HG03280 (cell line): ENCODE results near the gene CADM1.
"Not testable (repeated sequence)": the region's sequence is repeated elsewhere in the genome, so short reads cannot be mapped to it uniquely, and the experiment has no call there.

Experiments used
- ATAC-seq: cut with Tn5 transposase; IDR thresholded peaks from one replicate; pipeline ENCODE4 v1.9.1; 2021; ENCODE audit warnings: mild to moderate bottlenecking, moderate library complexity; ENCODE audit not compliant: unreplicated experiment

CADM1 gene

DNA sequence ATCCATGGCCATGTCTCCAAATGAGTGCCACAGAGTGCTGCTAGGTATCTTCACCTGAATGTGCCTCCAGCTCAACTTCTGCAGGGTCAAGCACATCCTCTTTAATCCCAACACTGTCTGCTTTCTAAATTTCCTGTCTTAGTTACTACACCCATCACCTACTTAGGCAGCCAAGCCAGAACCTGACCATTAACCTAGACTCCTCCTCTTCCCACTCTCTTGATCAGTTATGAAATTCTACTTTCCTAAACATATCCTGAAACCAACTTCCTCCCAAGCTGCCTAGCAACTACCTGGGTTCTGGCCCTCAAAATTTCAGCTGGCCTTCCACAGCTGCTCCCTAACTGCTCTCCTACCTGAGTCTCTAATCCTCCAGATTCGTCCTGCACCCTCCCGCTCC lies 22.7 kb downstream of the CADM1 start:
- ATAC-seq, result no peak

DNA sequence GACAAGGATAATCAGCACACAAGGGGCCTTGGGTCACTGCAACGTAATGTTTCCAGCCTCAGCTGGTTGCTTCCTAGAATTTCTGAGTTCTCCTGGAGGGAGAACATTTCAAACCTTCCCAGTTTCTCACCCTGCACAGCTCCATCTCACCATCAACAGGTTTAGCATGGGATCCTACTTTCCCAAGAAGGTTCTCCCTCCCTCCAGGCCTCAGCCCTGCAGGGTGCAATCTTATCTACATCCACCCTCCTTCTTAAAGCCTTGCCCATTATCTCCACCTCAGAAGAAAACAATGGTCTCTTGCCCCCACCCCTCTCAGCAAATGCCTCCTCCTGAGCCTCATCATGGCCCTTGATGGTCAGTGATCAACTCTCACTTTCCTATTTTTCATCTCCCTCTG lies 23.6 kb downstream of the CADM1 start:
- ATAC-seq, result no peak

DNA sequence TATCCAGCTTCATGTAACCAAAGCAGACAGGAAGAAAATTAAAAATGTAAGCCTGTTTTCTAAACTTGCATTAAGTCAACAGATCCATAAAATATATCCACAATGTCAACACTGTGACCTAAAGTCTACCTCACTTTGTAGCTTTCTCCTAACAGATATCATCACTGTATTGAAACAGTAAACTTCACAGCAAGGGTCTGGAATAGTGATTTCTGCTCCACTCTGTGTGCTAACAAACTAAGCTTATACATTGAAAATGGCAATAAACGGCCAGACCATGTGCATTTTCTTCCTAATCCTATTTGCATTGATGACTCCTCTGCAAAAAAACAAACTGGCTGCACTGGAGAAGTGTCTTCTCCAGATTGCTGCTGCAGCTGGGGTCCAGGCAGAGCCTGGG lies 26.8 kb downstream of the CADM1 start:
- no peak for ATAC-seq

DNA sequence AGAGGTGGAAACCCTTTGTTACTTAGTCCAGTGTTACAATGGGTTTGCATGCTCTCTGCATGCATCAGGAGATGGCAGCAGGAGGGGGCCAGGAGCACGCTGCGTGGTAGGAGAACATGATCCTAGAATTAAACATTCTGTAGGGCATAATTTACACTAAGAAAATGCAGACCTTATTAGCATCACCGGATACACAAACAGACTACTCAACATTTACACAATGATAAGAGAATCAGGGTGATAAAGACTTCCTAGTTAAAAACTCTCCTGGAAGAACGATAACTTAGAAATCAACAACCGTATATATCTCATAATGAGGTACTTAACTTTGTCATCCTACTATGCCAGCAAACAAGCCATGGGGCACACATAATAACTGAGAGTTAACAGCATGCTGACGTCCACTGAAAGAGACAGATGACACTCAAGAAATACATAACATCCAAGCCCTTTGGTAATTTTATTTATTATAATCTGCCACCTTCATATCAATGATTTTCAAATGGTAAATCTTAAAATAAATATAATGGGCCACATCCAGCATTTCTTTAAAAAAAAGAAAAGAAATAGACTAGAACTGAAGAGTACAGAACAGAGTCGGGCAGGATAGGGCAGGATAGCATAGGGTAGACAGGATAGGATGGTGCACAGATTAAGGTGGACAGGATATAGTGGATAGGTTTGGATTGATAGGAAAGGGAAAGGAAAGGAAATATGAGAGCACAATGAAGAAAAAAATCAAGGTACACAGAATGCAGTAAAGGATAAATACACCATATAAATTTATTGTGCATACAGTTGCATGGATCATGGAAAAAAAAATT lies 27.5 kb downstream of the CADM1 start:
- no peak for ATAC-seq

- no peak for ATAC-seq
These were observed 28.7 kb downstream of the CADM1 start for GRCh38 chr11:115475564-115475963.

GRCh38 chr11:115474306-115474705 lies 29.9 kb downstream of the CADM1 start:
- ATAC-seq, result not testable (repeated sequence)

DNA sequence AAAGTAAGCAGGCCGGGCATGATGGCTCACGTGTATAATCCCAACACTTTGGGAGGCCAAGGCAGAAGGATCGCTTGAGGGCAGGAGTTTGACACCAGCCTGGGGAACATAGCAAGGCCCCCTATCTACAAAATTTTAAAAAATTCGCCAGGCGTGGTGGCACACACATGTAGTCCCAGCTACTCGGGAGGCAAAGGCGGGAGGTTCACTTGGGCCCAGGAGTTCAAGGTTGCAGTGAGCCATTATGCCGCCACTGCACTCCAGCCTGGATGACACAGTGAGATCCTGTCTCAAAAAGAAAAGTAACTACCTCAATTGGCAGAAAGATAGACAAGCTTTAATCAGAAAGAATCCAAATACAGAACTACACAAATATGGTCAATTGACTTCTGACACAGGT lies 31.0 kb downstream of the CADM1 start:
- ATAC-seq, result no peak

DNA sequence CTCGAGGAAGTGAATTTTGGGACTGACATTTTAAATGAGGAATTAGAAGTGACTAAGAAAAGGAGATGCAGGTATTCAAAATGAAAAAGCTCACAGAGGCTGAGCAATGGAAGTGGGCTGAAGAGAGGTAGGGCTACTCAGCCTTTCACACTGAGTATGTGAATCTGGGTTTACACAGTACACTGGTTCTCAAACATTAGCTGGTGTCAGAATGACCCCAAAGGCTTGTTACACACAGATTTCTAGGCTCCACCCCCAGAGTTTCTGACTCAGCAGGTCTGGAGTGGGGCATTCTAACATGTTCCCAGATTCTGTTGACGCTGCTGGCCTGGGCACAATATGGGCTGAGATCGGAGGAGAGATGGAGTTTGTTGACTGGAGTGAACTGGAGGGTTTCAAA lies 32.8 kb downstream of the CADM1 start:
- ATAC-seq, result peak; percentile 62

DNA sequence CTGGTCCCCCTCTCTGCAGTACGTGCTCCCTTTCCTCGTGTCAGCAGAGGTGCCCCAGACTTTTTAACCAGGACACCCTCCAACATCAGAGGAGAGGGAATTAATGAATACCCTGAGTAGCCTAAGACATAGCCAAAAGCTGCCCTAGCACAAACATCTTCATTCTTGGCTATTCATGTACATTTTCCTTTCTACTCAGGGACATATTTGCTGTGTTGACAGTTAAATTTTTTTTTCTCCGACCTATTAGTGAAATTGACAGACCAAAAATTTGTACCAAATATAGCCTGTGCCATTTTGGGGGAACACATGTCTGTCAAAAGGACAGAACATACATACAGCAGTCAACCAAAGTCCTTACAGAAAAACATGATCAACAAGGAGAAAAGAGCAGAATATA lies 33.3 kb downstream of the CADM1 start:
- ATAC-seq, result no peak

DNA sequence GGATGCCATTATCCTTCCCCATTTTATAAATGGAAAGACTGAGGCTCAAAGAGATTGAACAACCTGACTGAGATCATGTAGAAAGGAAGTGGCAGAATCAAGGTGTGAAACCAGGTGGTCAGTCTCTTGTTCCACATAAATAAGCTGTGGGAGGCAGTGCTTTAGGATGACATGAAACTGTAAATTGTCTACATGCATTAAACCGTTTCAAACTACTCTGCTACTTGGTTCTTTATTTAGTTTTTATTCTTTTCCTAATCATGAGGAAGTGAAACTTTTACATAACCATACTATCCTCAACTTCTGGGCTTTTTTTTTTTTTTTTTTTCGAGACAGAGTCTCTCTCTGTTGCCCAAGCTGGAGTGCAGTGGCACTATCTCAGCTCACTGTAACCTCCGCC lies 34.9 kb downstream of the CADM1 start:
- peak; percentile 60 for ATAC-seq

DNA sequence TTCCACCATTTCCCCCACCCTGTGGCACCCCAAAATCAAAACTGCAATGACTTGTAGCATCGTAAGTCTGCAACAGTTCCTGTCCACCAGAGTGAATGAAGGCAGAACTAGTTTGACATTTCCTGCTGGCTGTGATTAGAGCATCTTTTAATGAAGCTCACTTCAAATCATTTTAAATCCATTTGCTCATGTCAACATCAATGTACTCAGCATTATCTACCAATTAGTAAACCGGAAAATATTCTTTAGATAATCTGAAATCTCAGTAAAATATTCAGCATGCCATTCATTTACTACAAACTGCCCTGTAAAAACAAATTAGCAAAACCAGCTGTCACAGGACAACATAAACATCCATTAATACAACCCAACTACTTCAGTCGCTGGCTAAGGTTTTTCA lies 38.1 kb downstream of the CADM1 start:
- no peak for ATAC-seq

GRCh38 chr11:115464269-115464668 lies 39.9 kb downstream of the CADM1 start:
- ATAC-seq, result no peak

DNA sequence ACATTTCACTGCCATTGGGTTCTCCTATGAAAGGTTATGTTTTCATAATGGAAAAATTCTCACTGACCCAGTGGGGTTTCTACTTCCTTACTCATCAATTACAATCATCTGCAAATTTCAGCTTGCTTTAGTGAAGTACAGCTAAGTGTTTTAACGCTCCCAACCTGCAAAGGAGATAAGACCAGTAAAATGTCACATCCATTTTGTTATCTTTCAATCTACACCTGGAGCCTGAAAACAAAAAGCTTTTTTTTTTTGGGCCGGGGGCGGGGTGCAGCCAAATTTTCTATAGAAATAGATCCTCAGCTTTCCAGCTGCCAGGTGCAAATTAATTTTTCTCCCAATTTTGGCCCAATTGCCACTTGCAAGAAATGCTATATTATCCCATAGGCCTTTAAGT lies 40.6 kb downstream of the CADM1 start:
- no peak for ATAC-seq

DNA sequence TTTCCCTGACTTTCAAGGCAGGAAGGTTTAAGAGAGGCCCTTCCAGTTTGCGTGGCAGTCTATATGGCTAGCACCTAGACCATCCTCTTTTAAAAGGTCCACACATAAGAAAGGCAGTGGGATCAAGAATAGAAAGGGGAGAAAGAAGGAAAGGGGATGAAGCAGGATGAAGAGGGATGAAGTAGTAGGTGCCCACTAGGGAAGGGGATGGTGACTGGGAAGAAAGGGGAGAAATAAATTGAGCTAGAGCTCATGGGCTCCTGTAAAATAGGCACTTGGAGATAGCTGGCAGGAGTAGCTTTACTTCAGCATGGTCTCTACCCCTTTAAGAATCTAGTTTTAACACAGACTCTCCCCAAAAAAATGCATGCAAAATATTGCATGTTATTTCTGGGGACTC lies 41.5 kb downstream of the CADM1 start:
- no peak for ATAC-seq

- ATAC-seq, result no peak
These were observed 42.1 kb downstream of the CADM1 start for GRCh38 chr11:115462004-115462541.

DNA sequence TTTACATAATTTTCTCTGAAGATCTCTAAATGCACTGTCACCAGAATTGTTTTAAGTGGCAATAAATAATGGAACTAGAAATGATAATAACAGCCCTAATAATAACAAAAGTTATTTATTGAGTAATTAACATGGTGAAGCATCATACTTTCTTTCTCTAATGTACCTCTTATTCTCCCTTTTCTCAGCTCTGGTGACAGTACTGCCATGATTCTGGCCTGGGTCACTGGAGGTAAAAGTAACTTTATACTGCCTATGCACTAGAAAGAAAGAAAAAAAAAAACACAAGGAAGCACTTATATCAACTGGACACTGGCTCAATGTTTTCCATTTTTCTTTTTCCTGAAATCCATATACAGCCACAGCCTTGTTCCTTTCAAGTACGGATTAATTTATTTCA lies 43.7 kb downstream of the CADM1 start:
- ATAC-seq, result no peak

GRCh38 chr11:115459563-115459962 lies 44.7 kb downstream of the CADM1 start:
- no peak for ATAC-seq

DNA sequence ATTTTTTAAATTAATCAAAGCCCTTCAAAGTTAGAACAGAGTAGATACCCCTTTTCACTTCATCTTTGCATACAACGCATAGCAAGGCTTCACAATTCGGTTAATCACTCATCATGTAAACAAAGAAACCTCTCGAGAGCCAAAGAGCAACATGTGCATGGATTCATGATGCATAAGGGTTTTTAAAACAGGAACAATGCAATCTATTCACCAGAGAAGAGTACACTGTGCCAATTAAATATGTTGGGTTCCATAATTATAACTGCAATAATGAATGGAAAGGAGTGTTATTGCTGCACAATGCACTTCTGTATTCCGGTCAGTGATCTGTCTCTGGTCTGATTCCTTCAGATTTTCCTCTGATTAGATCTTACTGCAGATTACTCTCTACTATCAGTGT lies 45.3 kb downstream of the CADM1 start:
- ATAC-seq, result no peak

- ATAC-seq, result no peak
These were observed 48.2 kb downstream of the CADM1 start for GRCh38 chr11:115456019-115456418.

GRCh38 chr11:115455613-115456012 lies 48.6 kb downstream of the CADM1 start:
- no peak for ATAC-seq

- no peak for ATAC-seq
These were observed 49.7 kb downstream of the CADM1 start for GRCh38 chr11:115454525-115454924.

DNA sequence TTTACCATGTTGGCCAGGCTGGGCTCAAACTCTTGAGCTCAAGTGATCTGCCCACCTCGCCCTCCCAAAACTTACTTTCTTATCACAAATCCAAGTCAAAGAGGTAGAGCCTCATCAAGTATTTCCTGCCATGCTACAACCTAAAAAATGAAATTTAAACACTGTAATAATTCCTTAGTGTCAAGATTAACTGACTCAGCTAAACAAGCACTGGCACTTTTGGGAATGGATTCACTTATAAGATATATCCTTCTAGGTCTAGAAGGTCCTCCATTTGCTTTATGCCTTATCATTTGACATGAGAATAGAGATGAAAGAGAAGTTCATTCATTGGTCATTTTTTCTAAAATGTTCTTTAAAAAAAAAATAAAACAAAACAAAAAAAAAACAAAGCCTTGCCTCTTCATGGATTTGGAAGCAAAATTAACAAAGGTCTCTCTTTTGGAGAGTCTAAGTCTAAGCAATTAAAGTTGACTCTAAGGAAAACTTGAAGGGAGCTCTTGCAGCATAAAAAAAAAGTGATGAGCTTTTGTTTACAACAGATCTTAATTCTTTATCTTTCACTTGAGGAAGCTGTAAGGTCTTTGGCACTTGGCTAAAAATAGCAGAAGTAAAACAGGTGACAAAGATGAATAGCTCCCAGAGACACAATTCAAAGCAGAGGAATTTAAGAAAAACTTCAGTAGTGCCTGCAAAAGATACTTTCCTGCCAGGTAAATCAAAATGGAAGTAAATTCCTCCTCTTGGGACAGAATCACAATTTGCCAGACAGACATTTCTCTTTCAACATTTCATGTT lies 50.3 kb downstream of the CADM1 start:
- ATAC-seq, result no peak
